ENCODE data around the gene CUL1.

Gene CUL1

GRCh38 chr7:148811892-148812291, 113.2 kb downstream of the CUL1 start:
- DNase-seq, result no peak

DNA sequence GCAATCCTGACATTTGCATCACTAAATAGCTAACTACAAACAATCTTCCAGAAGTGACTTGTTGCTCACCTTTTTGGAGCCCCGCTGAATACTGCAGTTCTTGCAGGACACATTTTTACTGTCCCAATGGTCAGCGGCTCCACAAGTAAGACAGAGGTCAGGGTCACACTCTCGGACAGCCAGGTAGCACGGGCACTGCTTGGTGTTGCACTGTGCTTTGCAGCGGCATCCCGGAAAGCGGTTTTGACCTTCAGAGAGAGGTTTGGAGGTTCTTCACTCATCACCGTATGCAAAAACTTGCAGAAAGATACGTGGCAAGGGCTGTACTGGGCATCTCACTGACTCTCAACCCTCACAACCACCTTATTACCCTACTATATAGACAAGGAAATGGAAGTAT, 115.2 kb downstream of the CUL1 start:
- DNase-seq, result no peak

- no peak for DNase-seq
These were observed 116.3 kb downstream of the CUL1 start for GRCh38 chr7:148814922-148815559.

DNA sequence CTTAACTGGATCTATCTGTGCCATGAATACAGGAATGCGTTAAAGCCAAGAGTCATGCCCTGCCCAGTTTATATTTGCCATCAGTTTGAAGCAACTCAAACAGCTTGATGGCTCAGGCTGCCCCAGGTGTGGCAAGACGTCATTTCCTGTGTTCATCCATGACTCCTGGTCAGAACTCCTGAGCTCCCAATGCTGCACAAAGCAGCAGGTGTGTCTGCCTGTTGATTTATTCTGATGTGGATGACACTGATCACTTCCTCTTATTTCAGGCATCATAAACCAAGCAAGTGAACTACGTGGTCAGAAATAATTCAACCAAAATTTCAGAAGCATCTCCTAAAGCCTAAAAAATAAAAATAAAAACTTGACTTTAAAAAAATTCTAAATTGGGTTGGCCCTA, 116.9 kb downstream of the CUL1 start:
- no peak for DNase-seq

DNA sequence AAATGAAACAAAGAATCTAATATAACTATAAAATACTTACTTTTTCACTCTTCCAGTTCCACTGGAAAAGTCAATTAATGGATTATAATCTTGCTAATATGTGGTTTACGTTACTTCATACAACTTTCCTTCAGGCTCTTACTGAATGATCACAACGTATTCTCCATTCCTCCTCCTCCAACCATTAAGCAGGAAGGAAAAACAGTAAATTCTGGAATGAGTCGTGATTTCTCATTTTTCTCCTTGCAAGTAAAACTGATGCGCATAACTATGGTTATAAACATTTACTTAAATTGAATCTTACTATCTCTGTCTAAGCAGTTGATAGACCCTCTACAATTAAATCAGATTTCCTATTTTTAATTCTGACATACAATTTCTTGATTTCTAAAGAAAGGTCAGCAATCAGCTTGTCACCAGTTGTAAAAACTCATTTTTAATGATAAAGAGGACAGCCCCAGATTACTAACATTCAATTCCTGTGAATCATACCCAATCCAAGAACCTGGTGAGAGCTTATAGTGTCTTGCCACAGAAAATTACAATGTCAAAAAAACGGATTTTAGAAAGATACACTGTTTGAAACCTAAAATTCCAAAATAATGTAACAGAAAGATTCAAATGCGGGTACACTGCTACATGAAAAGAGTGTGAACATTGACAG, 121.1 kb downstream of the CUL1 start:
- no peak for DNase-seq

DNA sequence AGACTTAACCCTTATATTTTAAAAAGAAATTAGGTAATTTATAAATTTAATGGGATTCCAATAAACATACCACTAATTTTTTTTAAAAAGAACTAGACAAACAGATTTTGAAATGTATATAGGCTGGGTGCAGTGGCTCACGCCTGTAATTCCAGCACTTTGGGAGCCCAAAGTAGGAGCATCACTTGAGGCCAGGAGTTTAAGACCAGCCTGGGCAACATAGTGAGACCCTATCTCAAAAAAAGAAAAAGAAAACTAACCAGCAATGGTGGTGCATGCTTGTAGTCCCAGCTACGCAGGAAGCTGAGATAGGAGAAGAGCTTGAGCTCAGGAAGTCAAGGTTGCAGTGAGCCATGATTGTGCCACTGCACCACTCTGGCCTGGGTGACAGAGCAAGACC, 122.7 kb downstream of the CUL1 start:
- no peak for DNase-seq

DNA sequence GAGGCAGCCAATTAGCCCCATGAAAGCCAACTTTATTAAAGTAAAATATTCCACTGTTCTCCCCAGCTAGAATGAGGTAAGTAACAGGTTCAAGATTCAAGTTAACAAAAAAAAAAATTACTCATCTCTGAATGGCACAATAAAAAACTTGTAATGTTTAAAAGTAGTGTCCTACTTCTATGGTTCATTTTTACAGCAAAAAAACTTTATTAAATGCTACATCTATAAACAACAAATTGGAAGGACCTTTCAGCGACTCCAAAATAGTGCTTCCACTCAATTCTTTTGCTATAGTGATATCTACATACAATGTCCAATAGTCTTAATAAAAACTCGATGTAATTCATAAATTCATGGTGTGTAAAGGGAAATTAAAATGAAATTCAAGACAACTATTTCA, 126.2 kb downstream of the CUL1 start:
- no peak for DNase-seq

GRCh38 chr7:148825338-148825737, 126.6 kb downstream of the CUL1 start:
- DNase-seq, result no peak

DNA sequence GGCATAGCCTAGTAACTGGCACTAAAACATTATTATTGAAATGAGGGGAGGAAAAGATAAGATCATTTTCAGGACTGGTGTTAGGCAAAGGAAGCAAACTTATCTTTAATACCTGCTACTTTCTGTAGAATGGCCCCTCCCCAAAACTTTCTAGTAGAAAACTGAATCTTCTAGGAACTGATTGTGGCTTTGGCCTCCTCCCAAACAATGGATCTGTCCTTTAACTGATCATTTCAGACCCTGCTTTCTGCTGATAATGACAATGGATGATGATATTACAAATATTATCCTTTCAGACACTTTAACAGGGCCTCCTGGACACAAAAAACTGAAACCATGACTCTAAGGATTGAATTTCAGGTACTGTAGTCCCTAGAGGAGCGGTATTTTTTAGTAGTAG, 130.3 kb downstream of the CUL1 start:
- DNase-seq, result no peak

- no peak for DNase-seq
These were observed 132.4 kb downstream of the CUL1 start for GRCh38 chr7:148830897-148831692.

GRCh38 chr7:148831782-148832181, 133.1 kb downstream of the CUL1 start:
- DNase-seq, result no peak

DNA sequence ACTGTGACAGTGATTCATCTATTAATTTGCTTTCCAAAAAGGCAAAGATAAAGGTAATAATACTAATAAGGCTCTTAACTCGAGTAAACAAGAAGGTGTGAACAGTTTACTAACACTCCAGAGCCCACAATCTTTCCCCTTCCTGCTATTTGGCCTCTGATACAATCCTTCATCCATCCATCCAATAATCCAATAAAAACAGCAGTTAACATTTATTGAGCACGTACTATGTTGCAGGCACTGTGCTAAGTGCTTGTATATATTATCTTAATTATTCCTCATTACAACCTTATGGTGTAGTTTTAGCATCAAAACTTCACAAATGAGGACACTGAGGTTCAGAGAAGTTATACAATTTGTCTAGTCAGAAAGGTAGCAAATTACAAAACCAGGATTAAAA, 135.9 kb downstream of the CUL1 start:
- no peak for DNase-seq

- no peak for DNase-seq
These were observed 137.2 kb downstream of the CUL1 start for GRCh38 chr7:148835854-148836253.

DNA sequence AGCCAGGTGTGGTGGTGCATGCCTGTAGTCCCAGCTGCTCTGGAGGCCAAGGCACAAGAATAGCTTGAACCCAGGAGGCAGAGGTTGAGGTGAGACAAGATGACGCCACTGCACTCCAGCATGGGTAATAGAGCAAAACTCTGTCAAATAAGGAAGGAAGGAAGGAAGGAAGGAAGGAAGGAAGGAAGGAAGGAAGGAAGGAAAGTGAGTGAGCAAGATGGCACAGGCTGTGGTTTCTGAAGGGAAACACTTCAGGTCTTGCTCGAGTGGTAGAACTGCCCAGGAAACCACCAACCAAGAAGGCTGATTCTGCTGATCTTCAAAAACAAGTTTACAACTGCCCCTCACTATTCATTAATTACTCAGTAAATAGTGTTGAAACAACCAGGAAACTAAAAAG, 140.2 kb downstream of the CUL1 start:
- DNase-seq, result no peak

DNA sequence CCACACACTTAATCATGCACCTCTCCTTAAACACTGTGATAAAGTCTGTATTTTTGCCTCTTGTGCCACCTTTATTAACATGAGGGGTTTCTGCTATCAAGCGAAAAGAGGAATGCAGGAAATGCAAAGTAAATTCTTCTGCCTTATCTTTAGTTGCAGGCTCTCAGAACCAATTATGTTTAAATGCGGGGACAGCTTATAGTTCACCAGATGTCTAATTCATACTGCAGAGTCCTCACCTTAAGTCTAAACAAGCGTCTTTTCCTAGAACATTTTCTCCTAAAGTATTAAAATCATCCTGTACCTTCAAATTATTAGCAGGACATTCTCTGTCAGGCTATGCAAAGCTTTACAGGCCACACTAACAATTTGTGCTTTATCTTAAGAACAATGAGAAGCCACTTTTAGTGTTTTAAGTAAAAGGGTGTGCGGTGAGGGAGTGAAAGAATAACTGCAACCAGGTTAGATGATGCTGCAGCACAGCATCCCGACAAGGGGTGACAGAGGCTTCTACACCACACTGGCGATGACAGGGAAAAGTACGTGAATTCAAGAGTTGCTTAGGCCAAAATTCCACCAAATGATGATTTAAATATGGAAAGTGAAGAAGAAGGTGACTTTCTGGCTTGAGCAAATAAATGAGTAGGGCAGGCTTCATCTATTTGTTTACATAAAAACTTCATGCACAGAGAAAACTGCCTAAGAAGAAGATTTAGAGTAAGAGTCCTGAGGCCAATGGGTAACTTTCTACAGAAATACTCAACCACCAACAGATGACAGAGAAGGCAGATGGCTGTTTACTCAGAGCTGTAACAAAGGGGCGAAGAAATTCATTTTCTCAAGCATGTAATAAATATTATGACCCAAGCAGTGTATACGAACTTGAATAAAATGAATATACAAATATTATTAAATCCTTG, 149.4 kb downstream of the CUL1 start:
- no peak for DNase-seq

DNA sequence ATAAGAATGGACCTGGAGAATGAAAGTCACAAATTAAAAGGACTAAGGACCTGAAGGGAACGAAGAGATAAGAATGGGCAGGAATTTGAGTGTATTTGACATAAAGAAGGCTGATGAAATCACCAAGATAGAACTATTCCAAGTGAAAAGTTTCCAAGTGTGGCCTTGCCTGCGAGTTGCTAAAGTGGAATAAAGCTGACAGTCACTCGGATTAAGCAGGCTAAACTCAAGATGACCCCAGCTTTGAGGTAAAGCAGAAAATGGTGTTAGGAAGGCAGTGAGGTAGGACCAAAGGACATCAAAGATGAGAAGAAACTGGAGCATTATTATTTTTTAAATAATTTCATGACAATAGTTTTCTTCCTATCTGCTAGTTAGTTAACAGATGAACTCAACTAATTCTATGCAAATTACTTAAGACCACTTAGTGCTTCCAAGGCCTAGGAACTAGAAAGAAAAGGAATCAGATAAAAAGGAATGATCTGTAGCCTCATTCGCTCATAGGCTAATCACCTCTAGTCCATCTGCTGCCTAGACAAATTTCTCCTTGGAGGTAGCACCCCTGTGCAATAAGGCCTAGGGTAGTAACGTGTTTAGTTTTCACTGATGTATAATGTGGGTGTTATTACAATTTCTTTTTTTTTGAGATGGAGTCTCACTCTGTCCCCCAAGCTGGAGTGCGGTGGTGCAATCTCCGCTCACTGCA, 150.8 kb downstream of the CUL1 start:
- no peak for DNase-seq

DNA sequence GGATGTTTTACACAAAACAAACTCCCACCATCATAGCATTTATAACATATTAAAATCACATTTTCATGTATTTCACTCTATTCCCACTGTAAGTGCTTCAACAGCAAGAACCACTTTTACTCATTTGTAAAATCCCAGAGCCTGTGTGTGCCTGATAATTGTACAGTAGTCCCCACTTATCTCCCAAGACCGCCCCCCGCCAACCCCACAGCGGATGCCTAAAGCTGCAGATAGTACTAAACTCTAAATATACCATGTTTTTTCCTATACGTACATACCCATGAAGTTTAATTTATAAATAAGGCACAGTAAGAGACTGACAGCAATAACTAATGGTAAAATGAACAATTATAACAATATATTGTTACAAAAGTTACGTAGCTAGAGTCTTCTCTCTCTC, 151.9 kb downstream of the CUL1 start:
- no peak for DNase-seq
